GM23338 (cell line): Measurements from ENCODE around the gene PEX10. TPM values are rescaled to one million over a fixed set of nuclear protein-coding genes. Genes with fewer than 3 reads are reported as not detected.

Experiments used
- ATAC-seq: fragments of 200-7000 bp; cut with Tn5 transposase; 3 replicates; pipeline ENCODE4 v1.9.1; 2020
- DNase-seq: peaks from one replicate; pipeline ENCODE4 v3.0.0-alpha.2; 2015; ENCODE audit warnings: low spot score
- H2AFZ ChIP-seq: fragments of 200-600 bp; sonication (generic); 2 replicates; pipeline ENCODE4 v1.8.0; 2016; ENCODE audit warnings: antibody characterized with exemption, mild to moderate bottlenecking, moderate library complexity
- H3F3A ChIP-seq: fragments of 200-600 bp; sonication (generic); replicated peaks from 2 replicates; pipeline ENCODE4 v1.8.0; 2017; ENCODE audit warnings: antibody characterized with exemption, mixed run types, low read depth
- H3K27ac ChIP-seq: fragments of 200-600 bp; sonication (generic); 2 replicates; pipeline ENCODE4 v1.6.1; 2016; ENCODE audit warnings: low read depth
- H3K27me3 ChIP-seq: fragments of 200-600 bp; sonication (generic); 2 replicates; pipeline ENCODE4 v1.8.0; 2016; ENCODE audit warnings: mild to moderate bottlenecking, mixed run types, moderate library complexity; ENCODE audit not compliant: insufficient read depth
- H3K36me3 ChIP-seq: fragments of 200-600 bp; sonication (generic); 2 replicates; pipeline ENCODE4 v1.8.0; 2016; ENCODE audit warnings: mild to moderate bottlenecking; ENCODE audit not compliant: insufficient read depth
- H3K4me1 ChIP-seq: fragments of 200-600 bp; sonication (generic); 2 replicates; pipeline ENCODE4 v1.8.0; 2016; ENCODE audit warnings: mild to moderate bottlenecking, moderate library complexity; ENCODE audit not compliant: insufficient read depth
- H3K4me2 ChIP-seq: fragments of 200-600 bp; sonication (generic); 2 replicates; pipeline ENCODE4 v1.7.1; 2017; ENCODE audit warnings: mixed run types
- H3K4me3 ChIP-seq: fragments of 200-600 bp; sonication (generic); 2 replicates; pipeline ENCODE4 v1.6.1; 2016; ENCODE audit warnings: mixed run types
- H3K79me2 ChIP-seq: fragments of 200-600 bp; sonication (generic); replicated peaks from 2 replicates; pipeline ENCODE4 v1.8.0; 2017; ENCODE audit warnings: mild to moderate bottlenecking; ENCODE audit not compliant: insufficient read depth
- H3K9me2 ChIP-seq: fragments of 200-600 bp; sonication (generic); 2 replicates; pipeline ENCODE4 v1.8.0; 2017; ENCODE audit not compliant: insufficient read depth
- H4K20me1 ChIP-seq: fragments of 200-600 bp; sonication (generic); replicated peaks from 2 replicates; pipeline ENCODE4 v1.8.0; 2017; ENCODE audit warnings: mild to moderate bottlenecking; ENCODE audit not compliant: insufficient read depth
- H3K27ac Mint-ChIP-seq: 2 replicates; pipeline ENCODE4 v1.8.0; 2020; ENCODE audit warnings: inconsistent platforms, mild to moderate bottlenecking, moderate library complexity, mixed read lengths
- H3K27me3 Mint-ChIP-seq: 3 replicates; pipeline ENCODE4 v1.8.0; 2022; ENCODE audit warnings: low read depth, mild to moderate bottlenecking, moderate library complexity, mixed read lengths, inconsistent platforms; ENCODE audit not compliant: insufficient read depth, poor library complexity
- H3K36me3 Mint-ChIP-seq: 3 replicates; pipeline ENCODE4 v1.8.0; 2021; ENCODE audit warnings: low read depth, mild to moderate bottlenecking, inconsistent platforms, moderate library complexity, mixed read lengths
- H3K4me1 Mint-ChIP-seq: 3 replicates; pipeline ENCODE4 v1.8.0; 2020; ENCODE audit warnings: mild to moderate bottlenecking, inconsistent platforms, mixed read lengths
- H3K4me3 Mint-ChIP-seq: 3 replicates; pipeline ENCODE4 v1.8.0; 2021; ENCODE audit warnings: moderate library complexity, mild to moderate bottlenecking, inconsistent platforms, mixed read lengths
- H3K9me3 Mint-ChIP-seq: 3 replicates; pipeline ENCODE4 v1.8.0; 2020; ENCODE audit warnings: moderate library complexity, mild to moderate bottlenecking, inconsistent platforms, mixed read lengths
- CREB1 ChIP-seq: fragments of 250-450 bp; sonication (Bioruptor Pico); IDR thresholded peaks from 2 replicates; pipeline ENCODE4 v1.5.0; 2020; ENCODE audit warnings: low read depth, mild to moderate bottlenecking, moderate library complexity
- ETS1 ChIP-seq: IDR thresholded peaks from 2 replicates; pipeline ENCODE4 v1.6.1; 2016; ENCODE audit warnings: antibody characterized with exemption
- EZH2 ChIP-seq: fragments of 200-600 bp; sonication (generic); IDR thresholded peaks from one replicate; pipeline ENCODE4 v1.8.0; 2017; ENCODE audit warnings: antibody characterized with exemption, mild to moderate bottlenecking, low read depth; ENCODE audit not compliant: unreplicated experiment
- EZH2phosphoT487 ChIP-seq: fragments of 200-600 bp; sonication (generic); IDR thresholded peaks from one replicate; pipeline ENCODE4 v1.8.1; 2018; ENCODE audit warnings: antibody characterized with exemption; ENCODE audit not compliant: unreplicated experiment
- JUNB ChIP-seq: IDR thresholded peaks from one replicate; pipeline ENCODE4 v1.6.1; 2016; ENCODE audit warnings: antibody characterized with exemption; ENCODE audit not compliant: unreplicated experiment
- NANOG ChIP-seq: IDR thresholded peaks from 2 replicates; pipeline ENCODE4 v1.6.1; 2016; ENCODE audit warnings: antibody characterized with exemption, borderline replicate concordance
- POLR2AphosphoS5 ChIP-seq: IDR thresholded peaks from 2 replicates; pipeline ENCODE4 v1.6.1; 2016; ENCODE audit warnings: antibody characterized with exemption, low read depth
- REST ChIP-seq: IDR thresholded peaks from one replicate; pipeline ENCODE4 v1.6.1; 2018; ENCODE audit warnings: antibody characterized with exemption; ENCODE audit not compliant: unreplicated experiment
- STAT1 ChIP-seq: IDR thresholded peaks from one replicate; pipeline ENCODE4 v1.6.1; 2016; ENCODE audit warnings: antibody characterized with exemption; ENCODE audit not compliant: unreplicated experiment
- ZNF114 ChIP-seq: fragments of 250-450 bp; sonication (Bioruptor Pico); IDR thresholded peaks from 2 replicates; pipeline ENCODE4 v1.5.0; 2020; ENCODE audit warnings: mild to moderate bottlenecking, moderate library complexity
- ZNF331 ChIP-seq: fragments of 250-450 bp; sonication (Bioruptor Pico); IDR thresholded peaks from 2 replicates; pipeline ENCODE4 v1.5.0; 2020; ENCODE audit warnings: low read depth, mild to moderate bottlenecking, moderate library complexity
- ZNF462 ChIP-seq: fragments of 250-450 bp; sonication (Bioruptor Pico); IDR thresholded peaks from 2 replicates; pipeline ENCODE4 v1.5.0; 2020; ENCODE audit warnings: mild to moderate bottlenecking, moderate library complexity
- polyA plus RNA-seq: library from polyadenylated mRNA; unstranded; fragments of >200 nt; fragmentation: Nextera tagmentation; extraction: Ambion mirVana; gene quantifications from 2 replicates; pipeline ENCODE4 v1.2.1, GENCODE V29; 2016
- total RNA-seq: library from RNA; depleted of rRNA; stranded (reverse); fragments of >200 nt; shearing (Covaris generic); gene quantifications from 2 replicates; pipeline ENCODE4 v1.2.3, GENCODE V29; 2014
- TF ChIP-seq, protein P1 (sequence below), 2 experiments: fragments of 200-600 bp in 1 of 2; sonication (generic) in 1 of 2; conservative IDR thresholded peaks; 2 replicates each; pipeline versions ENCODE4 v1.5.1 to v1.6.1; 2016 to 2017; ENCODE audit warnings: antibody characterized with exemption in 2 of 2, low read depth in 2 of 2, mild to moderate bottlenecking in 2 of 2, moderate library complexity in 1 of 2

Gene PEX10
- total and polyA plus RNA-seq, 2 experiments from 2014 or later: 15.0 to 53.9 TPM

DNA sequence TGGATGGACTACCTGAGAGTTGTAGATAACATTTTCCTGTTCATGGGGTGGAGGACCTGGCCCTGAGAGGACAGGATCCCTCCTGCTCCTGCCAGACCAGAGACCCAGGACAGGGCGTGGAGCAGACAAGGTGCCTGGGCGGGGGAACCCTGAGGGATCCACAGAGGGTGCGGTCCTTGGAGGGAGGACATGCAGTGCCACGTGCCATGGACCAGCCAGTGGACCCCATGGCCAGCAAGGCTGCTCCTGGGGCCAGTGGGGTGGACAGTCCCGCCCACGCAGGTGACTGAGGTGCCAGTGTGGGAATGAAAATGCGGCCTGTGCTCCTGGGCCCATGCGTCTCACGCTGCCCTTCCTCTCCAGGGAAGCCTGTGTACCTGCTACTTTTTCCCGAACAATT, 17.1 kb downstream of the PEX10 start:
- no peaks in the 10 kb centered on the region for H3K9me3 Mint-ChIP-seq
- H3K4me3 Mint-ChIP-seq: no peak overlapping the region
- peaks cover 45% of the 10 kb centered on the region for H3K79me2 ChIP-seq
- DNase-seq: no peak
- H3K36me3 Mint-ChIP-seq: peaks cover 42% of the 10 kb centered on the region
- H3K27me3 ChIP-seq: no peaks in the 10 kb centered on the region
- H3K4me2 ChIP-seq: no peak overlapping the region
- peaks cover 15% of the 10 kb centered on the region for H4K20me1 ChIP-seq
- peaks cover 10% of the 10 kb centered on the region for H3K27me3 Mint-ChIP-seq
- H2AFZ ChIP-seq: no peak overlapping the region
- no peak overlapping the region for H3K27ac ChIP-seq
- H3K4me1 Mint-ChIP-seq: peaks cover 12% of the 10 kb centered on the region
- H3K4me3 ChIP-seq: no peak overlapping the region
- no peaks in the 10 kb centered on the region for H3K9me2 ChIP-seq
- no peak for ATAC-seq
- no peak overlapping the region for H3K27ac Mint-ChIP-seq
- no peaks in the 10 kb centered on the region; the same call in 1 of the 2 replicates for H3K4me1 ChIP-seq
- TF ChIP-seq ETS1: no peak
- no peak for TF ChIP-seq ZNF114
- no peak for TF ChIP-seq REST
- no peak for TF ChIP-seq CREB1
- no peak for TF ChIP-seq ZNF462 (CRISPR knock-in tag)
- TF ChIP-seq, protein P1, sequence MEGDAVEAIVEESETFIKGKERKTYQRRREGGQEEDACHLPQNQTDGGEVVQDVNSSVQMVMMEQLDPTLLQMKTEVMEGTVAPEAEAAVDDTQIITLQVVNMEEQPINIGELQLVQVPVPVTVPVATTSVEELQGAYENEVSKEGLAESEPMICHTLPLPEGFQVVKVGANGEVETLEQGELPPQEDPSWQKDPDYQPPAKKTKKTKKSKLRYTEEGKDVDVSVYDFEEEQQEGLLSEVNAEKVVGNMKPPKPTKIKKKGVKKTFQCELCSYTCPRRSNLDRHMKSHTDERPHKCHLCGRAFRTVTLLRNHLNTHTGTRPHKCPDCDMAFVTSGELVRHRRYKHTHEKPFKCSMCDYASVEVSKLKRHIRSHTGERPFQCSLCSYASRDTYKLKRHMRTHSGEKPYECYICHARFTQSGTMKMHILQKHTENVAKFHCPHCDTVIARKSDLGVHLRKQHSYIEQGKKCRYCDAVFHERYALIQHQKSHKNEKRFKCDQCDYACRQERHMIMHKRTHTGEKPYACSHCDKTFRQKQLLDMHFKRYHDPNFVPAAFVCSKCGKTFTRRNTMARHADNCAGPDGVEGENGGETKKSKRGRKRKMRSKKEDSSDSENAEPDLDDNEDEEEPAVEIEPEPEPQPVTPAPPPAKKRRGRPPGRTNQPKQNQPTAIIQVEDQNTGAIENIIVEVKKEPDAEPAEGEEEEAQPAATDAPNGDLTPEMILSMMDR (conservative IDR thresholded peaks at IDR 0.05; ENCODE audit: low read depth in 2 of 2): no peak
- TF ChIP-seq EZH2phosphoT487: no peak
- no peak for TF ChIP-seq STAT1
- TF ChIP-seq JUNB: no peak
- TF ChIP-seq EZH2: no peak
- no peak for TF ChIP-seq NANOG
- TF ChIP-seq POLR2AphosphoS5: no peak
- no peak for TF ChIP-seq ZNF331
- no peaks in the 10 kb centered on the region; the same call in none of the 2 replicates for H3K36me3 ChIP-seq
- peaks cover 6% of the 10 kb centered on the region; the same call in 1 of the 2 replicates for H3F3A ChIP-seq
